ENCODE measurements around the gene TMEM209.
"Not testable (repeated sequence)": the region's sequence is repeated elsewhere in the genome, so short reads cannot be mapped to it uniquely, and the experiment has no call there.

TMEM209 gene

GRCh38 chr7:130227883-130228575 lies 22.8 kb upstream of the TMEM209 start:
- Histone ChIP-seq H3K4me1 (ENCODE audit: insufficient read depth, low read length) (no peaks in the 10 kb centered on the region; the same call in 1 of the 2 replicates), H3K36me3 (ENCODE audit: insufficient read depth, low read length) (no peaks in the 10 kb centered on the region), H3K9me3 (ENCODE audit: control insufficient read depth, insufficient read depth, low read length) (peaks cover 3% of the 10 kb centered on the region; the same call in 1 of the 2 replicates), H3K9ac (ENCODE audit: low read depth, low read length) (no peak overlapping the region)

GRCh38 chr7:130226333-130226732 lies 21.1 kb upstream of the TMEM209 start:
- Histone ChIP-seq H3K9me3 (ENCODE audit: control insufficient read depth, insufficient read depth, low read length) (peaks cover 3% of the 10 kb centered on the region; the same call in 1 of the 2 replicates), H3K36me3 (ENCODE audit: insufficient read depth, low read length) (no peaks in the 10 kb centered on the region)

GRCh38 chr7:130224923-130225322 lies 19.7 kb upstream of the TMEM209 start:
- H3K9ac ChIP-seq (ENCODE audit: low read depth, low read length); H3K4me1 ChIP-seq (ENCODE audit: insufficient read depth, low read length); H3K36me3 ChIP-seq (ENCODE audit: insufficient read depth, low read length); H3K9me3 ChIP-seq (ENCODE audit: control insufficient read depth, insufficient read depth, low read length): not testable (repeated sequence)

More at GRCh38 chr7:130226333-130226732, 21.1 kb upstream of the TMEM209 start:
- Histone ChIP-seq H3K4me1 (ENCODE audit: insufficient read depth, low read length) (no peaks in the 10 kb centered on the region; the same call in 1 of the 2 replicates), H3K9ac (ENCODE audit: low read depth, low read length) (no peak overlapping the region)

GRCh38 chr7:130224210-130224609 lies 19.0 kb upstream of the TMEM209 start:
- Histone ChIP-seq H3K36me3 (ENCODE audit: insufficient read depth, low read length) (no peaks in the 10 kb centered on the region), H3K9me3 (ENCODE audit: control insufficient read depth, insufficient read depth, low read length) (peaks cover 3% of the 10 kb centered on the region; the same call in 1 of the 2 replicates), H3K9ac (ENCODE audit: low read depth, low read length) (no peak overlapping the region), H3K4me1 (ENCODE audit: insufficient read depth, low read length) (no peaks in the 10 kb centered on the region; the same call in 1 of the 2 replicates)

DNA sequence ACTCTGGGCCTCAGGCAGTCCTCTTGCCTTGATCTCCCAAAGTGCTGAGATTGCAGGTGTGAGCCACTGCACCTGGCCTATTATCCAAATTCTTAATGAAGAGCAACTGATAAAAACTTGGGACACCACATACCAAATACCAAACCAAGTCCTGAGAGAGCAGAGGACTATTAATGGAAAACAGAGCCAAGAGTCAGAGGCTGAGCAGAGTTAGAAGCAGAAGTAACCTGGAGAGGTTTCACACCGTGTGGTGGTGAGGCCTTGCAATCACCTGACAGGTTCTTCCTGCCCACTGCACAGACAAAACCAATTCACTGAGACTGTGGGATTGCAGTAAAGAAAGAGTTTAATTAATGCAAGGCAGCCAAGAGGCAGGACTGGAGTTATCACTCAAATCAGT lies 18.4 kb upstream of the TMEM209 start:
- Histone ChIP-seq H3K9ac (ENCODE audit: low read depth, low read length) (no peak overlapping the region), H3K36me3 (ENCODE audit: insufficient read depth, low read length) (no peaks in the 10 kb centered on the region), H3K9me3 (ENCODE audit: control insufficient read depth, insufficient read depth, low read length) (peaks cover 3% of the 10 kb centered on the region; the same call in 1 of the 2 replicates), H3K4me1 (ENCODE audit: insufficient read depth, low read length) (no peaks in the 10 kb centered on the region; the same call in 1 of the 2 replicates)

GRCh38 chr7:130221746-130222145 lies 16.5 kb upstream of the TMEM209 start:
- Histone ChIP-seq H3K36me3 (ENCODE audit: insufficient read depth, low read length) (no peaks in the 10 kb centered on the region), H3K9me3 (ENCODE audit: control insufficient read depth, insufficient read depth, low read length) (peaks cover 3% of the 10 kb centered on the region; the same call in 1 of the 2 replicates), H3K9ac (ENCODE audit: low read depth, low read length) (no peak overlapping the region), H3K4me1 (ENCODE audit: insufficient read depth, low read length) (no peaks in the 10 kb centered on the region)

GRCh38 chr7:130219871-130220270 lies 14.7 kb upstream of the TMEM209 start:
- no peaks in the 10 kb centered on the region for H3K36me3 ChIP-seq (ENCODE audit: insufficient read depth, low read length)
- no peaks in the 10 kb centered on the region for H3K9me3 ChIP-seq (ENCODE audit: control insufficient read depth, insufficient read depth, low read length)
- H3K9ac ChIP-seq (ENCODE audit: low read depth, low read length), result no peak overlapping the region
- H3K4me1 ChIP-seq (ENCODE audit: insufficient read depth, low read length), result no peaks in the 10 kb centered on the region

GRCh38 chr7:130218806-130219620 lies 13.8 kb upstream of the TMEM209 start:
- Histone ChIP-seq H3K36me3 (ENCODE audit: insufficient read depth, low read length) (no peaks in the 10 kb centered on the region), H3K9ac (ENCODE audit: low read depth, low read length) (no peak overlapping the region), H3K4me1 (ENCODE audit: insufficient read depth, low read length) (no peaks in the 10 kb centered on the region), H3K9me3 (ENCODE audit: control insufficient read depth, insufficient read depth, low read length) (no peaks in the 10 kb centered on the region)

DNA sequence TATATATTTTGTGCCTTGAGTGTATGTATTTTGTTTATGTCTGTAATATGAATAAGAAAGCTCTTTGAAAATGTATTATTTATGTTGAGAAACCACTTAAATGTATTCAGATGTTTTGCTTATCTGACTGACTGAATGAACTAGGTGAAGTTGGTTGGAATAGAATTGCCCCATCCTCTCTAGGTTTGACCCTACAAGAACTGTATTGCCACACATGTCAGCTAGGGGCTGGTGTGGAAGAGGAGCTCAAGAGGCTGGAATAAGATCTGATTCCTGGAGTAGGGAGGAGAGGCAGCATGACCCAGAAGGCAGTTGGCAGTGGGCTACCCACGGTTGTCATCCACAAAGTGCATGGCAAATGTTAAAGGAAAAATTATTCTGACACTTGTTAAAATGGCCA lies 11.5 kb upstream of the TMEM209 start:
- Histone ChIP-seq H3K4me1 (ENCODE audit: insufficient read depth, low read length) (no peaks in the 10 kb centered on the region), H3K36me3 (ENCODE audit: insufficient read depth, low read length) (no peaks in the 10 kb centered on the region), H3K9me3 (ENCODE audit: control insufficient read depth, insufficient read depth, low read length) (no peaks in the 10 kb centered on the region)

DNA sequence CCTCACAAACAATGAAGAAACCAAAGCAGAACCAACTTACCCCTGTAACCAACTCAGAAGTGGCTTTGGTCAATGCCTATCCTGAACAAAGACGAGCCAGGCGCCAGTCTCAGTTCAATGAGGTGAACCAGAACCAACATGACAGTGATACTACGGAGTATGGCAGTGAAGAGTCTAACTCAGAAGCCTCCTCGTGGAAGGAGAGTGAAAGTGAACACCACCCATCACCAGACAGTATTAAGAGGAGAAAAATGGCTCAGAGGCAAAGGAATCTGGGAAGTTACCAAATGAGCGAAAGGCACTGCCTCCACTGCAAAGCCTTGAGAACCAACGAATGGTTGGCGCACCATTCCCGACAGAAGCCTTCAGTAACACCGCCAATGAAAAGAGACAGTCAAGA lies 10.8 kb upstream of the TMEM209 start:
- Histone ChIP-seq H3K36me3 (ENCODE audit: insufficient read depth, low read length) (no peaks in the 10 kb centered on the region), H3K9me3 (ENCODE audit: control insufficient read depth, insufficient read depth, low read length) (no peaks in the 10 kb centered on the region), H3K4me1 (ENCODE audit: insufficient read depth, low read length) (no peaks in the 10 kb centered on the region), H3K9ac (ENCODE audit: low read depth, low read length) (no peak overlapping the region)

More for the DNA sequence above, 11.5 kb upstream of the TMEM209 start:
- H3K9ac ChIP-seq (ENCODE audit: low read depth, low read length), result no peak overlapping the region

DNA sequence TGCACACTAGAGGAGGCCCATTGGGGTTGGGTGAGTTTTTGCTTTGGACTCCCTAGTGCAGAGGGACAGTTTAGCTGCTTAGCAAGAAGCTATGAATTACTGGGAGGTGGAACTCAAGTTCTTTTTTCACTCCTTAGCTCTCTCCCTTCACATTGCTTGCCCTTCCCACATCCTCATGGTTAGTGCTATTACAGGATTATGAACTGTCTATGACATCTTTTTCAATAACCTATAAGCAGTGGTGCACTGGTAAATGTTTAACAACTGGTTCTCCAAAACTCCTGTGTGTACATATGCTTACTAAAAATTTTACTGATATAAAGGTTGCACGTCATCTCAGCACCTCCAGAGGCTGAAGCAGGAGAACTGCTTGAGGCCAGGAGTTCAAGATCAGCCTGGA lies 8.6 kb upstream of the TMEM209 start:
- no peaks in the 10 kb centered on the region for H3K9me3 ChIP-seq (ENCODE audit: control insufficient read depth, insufficient read depth, low read length)
- no peaks in the 10 kb centered on the region for H3K4me1 ChIP-seq (ENCODE audit: insufficient read depth, low read length)
- H3K36me3 ChIP-seq (ENCODE audit: insufficient read depth, low read length), result no peaks in the 10 kb centered on the region
- H3K9ac ChIP-seq (ENCODE audit: low read depth, low read length), result no peak overlapping the region

DNA sequence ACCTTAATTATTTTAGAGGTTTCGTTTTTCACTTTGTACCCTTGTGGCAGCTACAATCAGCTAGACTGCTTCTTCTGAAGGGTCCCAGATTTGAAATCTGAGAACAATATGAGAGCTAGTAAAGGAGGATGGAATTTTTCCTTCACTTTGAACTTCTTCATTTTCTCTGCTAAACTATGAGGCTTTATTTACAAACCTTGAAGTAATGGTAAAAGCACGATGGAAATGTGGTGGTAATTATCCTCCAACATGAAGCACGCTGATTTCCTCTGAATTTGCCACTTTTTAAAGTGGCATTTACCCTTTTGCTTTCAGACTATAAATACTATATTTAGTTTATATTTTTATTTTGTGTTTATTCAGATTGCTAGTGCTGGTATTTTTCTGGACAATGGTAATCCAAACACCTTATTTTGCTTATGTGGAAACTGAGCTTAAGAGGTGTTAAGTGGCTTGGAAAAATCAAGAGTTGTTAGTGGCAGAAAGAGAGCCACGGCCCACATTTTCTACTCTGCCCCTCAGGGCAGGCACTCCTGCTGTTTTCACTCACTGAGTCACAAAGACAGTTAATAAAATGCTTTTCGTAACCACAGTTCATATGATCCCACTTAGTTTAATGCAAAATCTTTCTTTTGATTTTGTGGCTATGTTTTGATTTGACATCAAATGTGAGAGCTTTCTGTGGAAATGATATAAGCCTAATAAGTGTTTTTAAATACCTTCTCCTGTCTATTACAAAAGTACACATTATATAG lies 5.2 kb upstream of the TMEM209 start:
- Histone ChIP-seq H3K9ac (ENCODE audit: low read depth, low read length) (no peak overlapping the region), H3K9me3 (ENCODE audit: control insufficient read depth, insufficient read depth, low read length) (no peaks in the 10 kb centered on the region)

DNA sequence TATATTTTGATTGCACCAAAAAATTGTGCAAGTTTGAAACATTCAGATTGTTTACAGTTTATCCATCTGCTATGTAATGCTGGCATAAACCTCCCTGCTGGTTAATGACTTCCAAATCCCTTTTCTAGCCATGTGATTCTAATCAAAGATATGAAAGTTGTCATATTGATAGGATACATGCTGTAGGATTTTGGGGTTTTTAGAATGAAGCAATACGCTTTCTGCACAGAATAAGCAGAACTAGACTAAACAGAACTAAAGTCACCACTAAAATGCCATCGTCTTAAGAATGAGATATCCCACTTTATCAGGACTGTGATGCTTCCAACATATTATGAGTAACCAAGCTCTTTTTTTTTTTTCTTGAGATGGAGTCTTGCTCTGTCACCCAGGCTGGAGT lies 3.3 kb upstream of the TMEM209 start:
- H3K4me1 ChIP-seq (ENCODE audit: insufficient read depth, low read length), result no peaks in the 10 kb centered on the region
- no peak overlapping the region for H3K9ac ChIP-seq (ENCODE audit: low read depth, low read length)
- H3K36me3 ChIP-seq (ENCODE audit: insufficient read depth, low read length), result no peaks in the 10 kb centered on the region
- no peaks in the 10 kb centered on the region for H3K9me3 ChIP-seq (ENCODE audit: control insufficient read depth, insufficient read depth, low read length)

More for the DNA sequence above, 5.2 kb upstream of the TMEM209 start:
- no peaks in the 10 kb centered on the region for H3K4me1 ChIP-seq (ENCODE audit: insufficient read depth, low read length)
- H3K36me3 ChIP-seq (ENCODE audit: insufficient read depth, low read length), result no peaks in the 10 kb centered on the region

DNA sequence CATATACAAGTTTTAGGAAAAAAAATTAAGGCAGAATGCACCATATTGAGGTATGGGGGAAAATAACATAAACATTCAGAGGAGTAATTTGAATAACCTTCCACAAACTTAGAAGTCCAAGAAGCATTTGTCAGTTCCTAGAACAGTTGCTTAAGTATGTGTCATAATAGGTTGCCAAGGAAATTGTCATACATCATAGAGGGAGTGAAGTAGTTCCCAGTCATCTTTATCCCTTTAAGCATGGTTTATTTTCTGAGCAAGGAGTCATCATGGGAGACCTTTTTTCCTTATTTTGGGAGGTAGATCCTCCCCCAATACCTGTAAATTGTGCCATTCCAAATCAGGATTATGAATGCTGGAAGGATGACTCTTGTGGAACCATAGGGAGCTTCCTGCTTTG lies 2.4 kb upstream of the TMEM209 start, which contains the start of gene SSMEM1:
Gene SSMEM1, plus strand, starts transcription at position 219 of the 400 bp plus-strand sequence. Its CDS starts 51 bp downstream, at position 270.
- no peak within 1 kb of the TSS for H3K9ac ChIP-seq (ENCODE audit: low read depth, low read length)
- peaks cover under 1% of the 10 kb centered on the region for H3K36me3 ChIP-seq (ENCODE audit: insufficient read depth, low read length)
- H3K4me1 ChIP-seq (ENCODE audit: insufficient read depth, low read length), result no peaks in the 10 kb centered on the region
- H3K9me3 ChIP-seq (ENCODE audit: control insufficient read depth, insufficient read depth, low read length), result no peaks in the 10 kb centered on the region
